Measurements from ENCODE around the gene APOBR. TPM values are rescaled to one million over a fixed set of nuclear protein-coding genes. Genes with fewer than 3 reads are reported as not detected.

APOBR gene
- total and polyA plus RNA-seq, 9 of the 15 experiments (the other 6 are each of a cell fraction or from before 2014, with no cell fraction given), result 0.08 to 6.1 (median 2.8) TPM; not detected in 1

GRCh38 chr16:28494121-28494851 lies at the start of gene APOBR (continued):
- TF ChIP-seq THRB (CRISPR knock-in tag; conservative IDR thresholded peaks at IDR 0.05) (no peak), PHF8 (IDR thresholded peaks at IDR 0.05; ENCODE audit: borderline replicate concordance, low read length) (peak; percentile 61; the same call in 1 of the 2 replicates), HDGF (IDR thresholded peaks at IDR 0.05) (peak; percentile 95), KAT8 (IDR thresholded peaks at IDR 0.05; ENCODE audit: low read depth) (no peak), SAP30 (IDR thresholded peaks at IDR 0.05; ENCODE audit: borderline replicate concordance, insufficient read depth, low read depth, low read length, poor library complexity, severe bottlenecking) (no peak), ETS1 (conservative IDR thresholded peaks at IDR 0.05; ENCODE audit: control insufficient read depth, low read depth, low read length) (no peak), HMBOX1 (IDR thresholded peaks at IDR 0.05) (no peak), ETV6 (IDR thresholded peaks at IDR 0.05; ENCODE audit: borderline replicate concordance in 1 of 2, low read depth in 2 of 2, low read length in 1 of 2) (peak in 1 of 2 experiments; percentile 84; a peak in 2 of 4 replicates), ETV6 (CRISPR knock-in tag; IDR thresholded peaks at IDR 0.05; ENCODE audit: borderline replicate concordance) (no peak), ZNF146 (CRISPR knock-in tag; IDR thresholded peaks at IDR 0.05; ENCODE audit: unreplicated experiment) (no peak), ZNF57 (CRISPR knock-in tag; IDR thresholded peaks at IDR 0.05) (no peak), ELK1 (CRISPR knock-in tag; IDR thresholded peaks at IDR 0.05) (no peak), TEAD4 (IDR thresholded peaks at IDR 0.05; ENCODE audit: low read length) (no peak), TEAD4 (CRISPR knock-in tag; IDR thresholded peaks at IDR 0.05; ENCODE audit: borderline replicate concordance) (no peak), GABPB1 (CRISPR knock-in tag; IDR thresholded peaks at IDR 0.05) (peak; percentile 63), ZBTB7A (IDR thresholded peaks at IDR 0.05; ENCODE audit: borderline replicate concordance, control insufficient read depth, low read depth, low read length) (peak; percentile 60), ZNF592 (IDR thresholded peaks at IDR 0.05) (peak; percentile 66), TARDBP (IDR thresholded peaks at IDR 0.05) (no peak), ELF1 (tag; IDR thresholded peaks at IDR 0.05) (peak; percentile 76)
